HepG2 (cell line): Measurements from ENCODE around the gene AKR1C2. TPM values are rescaled to one million over a fixed set of nuclear protein-coding genes. Genes with fewer than 3 reads are reported as not detected.

Source experiments
- ATF7-NPFF ChIP-seq: sonication (generic); formaldehyde crosslinking; IDR thresholded peaks from 2 replicates; pipeline ENCODE4 v1.8.1; 2023; ENCODE audit warnings: mild to moderate bottlenecking, low read depth, missing genetic modification reagents, moderate library complexity
- ATRX ChIP-seq: sonication (generic); formaldehyde crosslinking; IDR thresholded peaks from 2 replicates; pipeline ENCODE4 v1.4.0; 2020; ENCODE audit warnings: missing genetic modification reagents, borderline replicate concordance
- FOXM1 ChIP-seq: sonication (generic); formaldehyde crosslinking; IDR thresholded peaks from 2 replicates; pipeline ENCODE4 v1.5.0; 2020; ENCODE audit warnings: missing genetic modification reagents
- HOXA5 ChIP-seq: sonication (generic); formaldehyde crosslinking; IDR thresholded peaks from 2 replicates; pipeline ENCODE4 v1.4.0; 2020; ENCODE audit warnings: missing genetic modification reagents
- KMT2A ChIP-seq: sonication (generic); formaldehyde crosslinking; IDR thresholded peaks from 2 replicates; pipeline ENCODE4 v1.4.0; 2020; ENCODE audit warnings: missing genetic modification reagents
- MYNN ChIP-seq: sonication (generic); formaldehyde crosslinking; IDR thresholded peaks from 2 replicates; pipeline ENCODE4 v1.4.0; 2020; ENCODE audit warnings: mild to moderate bottlenecking, low read depth, missing genetic modification reagents
- NFE2L1 ChIP-seq: sonication (generic); formaldehyde crosslinking; IDR thresholded peaks from 2 replicates; pipeline ENCODE4 v1.4.0; 2020; ENCODE audit warnings: missing genetic modification reagents, mild to moderate bottlenecking, borderline replicate concordance
- NFYC ChIP-seq: IDR thresholded peaks from 2 replicates; pipeline ENCODE4 v1.6.1; 2016; ENCODE audit warnings: missing genetic modification reagents, missing compliant biosample characterization
- NR2F1 ChIP-seq, 2 experiments: fragments of 450-650 bp in 1 of 2; formaldehyde crosslinking in 1 of 2; IDR thresholded peaks; 2 replicates each; pipeline versions ENCODE4 v1.5.0 to v1.6.1; 2016 to 2020; ENCODE audit warnings: mild to moderate bottlenecking in 1 of 2, missing compliant biosample characterization in 1 of 2, missing genetic modification reagents in 1 of 2, moderate library complexity in 1 of 2
- PCBP1 ChIP-seq: fragments of 200-400 bp; formaldehyde crosslinking; IDR thresholded peaks from 2 replicates; pipeline ENCODE4 v1.6.1; 2017; ENCODE audit warnings: mild to moderate bottlenecking, low read depth, low read length, borderline replicate concordance
- REL ChIP-seq: sonication (generic); formaldehyde crosslinking; conservative IDR thresholded peaks from 2 replicates; pipeline ENCODE4 v1.8.0; 2022; ENCODE audit warnings: mild to moderate bottlenecking, missing genetic modification reagents, moderate library complexity
- RXRB ChIP-seq: IDR thresholded peaks from 2 replicates; pipeline ENCODE4 v1.6.1; 2016; ENCODE audit warnings: borderline replicate concordance, missing genetic modification reagents, missing compliant biosample characterization
- TEAD2 ChIP-seq: sonication (generic); formaldehyde crosslinking; IDR thresholded peaks from 2 replicates; pipeline ENCODE4 v1.9.0; 2021; ENCODE audit warnings: missing genetic modification reagents
- THYN1 ChIP-seq: sonication (generic); formaldehyde crosslinking; IDR thresholded peaks from 2 replicates; pipeline ENCODE4 v1.8.1; 2023; ENCODE audit warnings: low read depth, mild to moderate bottlenecking, moderate library complexity, missing genetic modification reagents, borderline replicate concordance
- ZMYM4 ChIP-seq: sonication (generic); formaldehyde crosslinking; IDR thresholded peaks from 2 replicates; pipeline ENCODE4 v1.8.1; 2023; ENCODE audit warnings: mild to moderate bottlenecking, missing genetic modification reagents
- ZNF205 ChIP-seq: IDR thresholded peaks from 2 replicates; pipeline ENCODE4 v1.6.1; 2018; ENCODE audit warnings: missing biosample characterization, missing genetic modification reagents
- ZNF557 ChIP-seq: sonication (generic); formaldehyde crosslinking; IDR thresholded peaks from 2 replicates; pipeline ENCODE4 v1.4.0; 2020; ENCODE audit warnings: missing genetic modification reagents
- ZNF776 ChIP-seq: sonication (generic); formaldehyde crosslinking; IDR thresholded peaks from 2 replicates; pipeline ENCODE4 v1.4.0; 2020; ENCODE audit warnings: mild to moderate bottlenecking, missing genetic modification reagents
- polyA plus RNA-seq, 8 experiments: library from polyadenylated mRNA; depleted of rRNA in 3 of 8; stranded (reverse) in 7 of 8; unstranded in 1 of 8; fragments of >200 nt; fragmentation: Illumina TruSeq in 4 of 8; extraction: Trizol in 4 of 8; gene quantifications; 2 replicates each; pipeline versions ENCODE4 v1.2.1 to v1.2.3, GENCODE V29; 2011 to 2016; ENCODE audit warnings: low read depth in 4 of 8, missing spikeins in 1 of 8, mixed read lengths in 1 of 8; ENCODE audit not compliant: insufficient read depth in 1 of 8
- total RNA-seq, 5 experiments: library from RNA; depleted of rRNA; stranded (reverse); fragments of >200 nt; fragmentation: Illumina TruSeq; extraction: Trizol; gene quantifications; 2 replicates each; pipeline ENCODE4 v1.2.3, GENCODE V29; 2016; ENCODE audit warnings: low read depth in 1 of 5
- TF ChIP-seq, protein P1 (sequence below): sonication (generic); formaldehyde crosslinking; IDR thresholded peaks from 2 replicates; pipeline ENCODE4 v1.4.0; 2020; ENCODE audit warnings: mild to moderate bottlenecking, missing genetic modification reagents
- TF ChIP-seq, protein P2 (sequence below): sonication (generic); formaldehyde crosslinking; IDR thresholded peaks from 2 replicates; pipeline ENCODE4 v1.5.1; 2020; ENCODE audit warnings: mild to moderate bottlenecking, missing genetic modification reagents
- TF ChIP-seq, protein P3 (sequence below): sonication (generic); formaldehyde crosslinking; IDR thresholded peaks from 2 replicates; pipeline ENCODE4 v1.5.0; 2020; ENCODE audit warnings: mild to moderate bottlenecking, missing genetic modification reagents, borderline replicate concordance
- TF ChIP-seq, protein P4 (sequence below): sonication (generic); formaldehyde crosslinking; IDR thresholded peaks from 2 replicates; pipeline ENCODE4 v1.5.1; 2020; ENCODE audit warnings: mild to moderate bottlenecking, missing genetic modification reagents, borderline replicate concordance

Gene AKR1C2
- total and polyA plus RNA-seq, 2 of the 13 experiments (the other 11 are each of a cell fraction or from before 2014, with no cell fraction given) = 140 to 900 TPM

DNA sequence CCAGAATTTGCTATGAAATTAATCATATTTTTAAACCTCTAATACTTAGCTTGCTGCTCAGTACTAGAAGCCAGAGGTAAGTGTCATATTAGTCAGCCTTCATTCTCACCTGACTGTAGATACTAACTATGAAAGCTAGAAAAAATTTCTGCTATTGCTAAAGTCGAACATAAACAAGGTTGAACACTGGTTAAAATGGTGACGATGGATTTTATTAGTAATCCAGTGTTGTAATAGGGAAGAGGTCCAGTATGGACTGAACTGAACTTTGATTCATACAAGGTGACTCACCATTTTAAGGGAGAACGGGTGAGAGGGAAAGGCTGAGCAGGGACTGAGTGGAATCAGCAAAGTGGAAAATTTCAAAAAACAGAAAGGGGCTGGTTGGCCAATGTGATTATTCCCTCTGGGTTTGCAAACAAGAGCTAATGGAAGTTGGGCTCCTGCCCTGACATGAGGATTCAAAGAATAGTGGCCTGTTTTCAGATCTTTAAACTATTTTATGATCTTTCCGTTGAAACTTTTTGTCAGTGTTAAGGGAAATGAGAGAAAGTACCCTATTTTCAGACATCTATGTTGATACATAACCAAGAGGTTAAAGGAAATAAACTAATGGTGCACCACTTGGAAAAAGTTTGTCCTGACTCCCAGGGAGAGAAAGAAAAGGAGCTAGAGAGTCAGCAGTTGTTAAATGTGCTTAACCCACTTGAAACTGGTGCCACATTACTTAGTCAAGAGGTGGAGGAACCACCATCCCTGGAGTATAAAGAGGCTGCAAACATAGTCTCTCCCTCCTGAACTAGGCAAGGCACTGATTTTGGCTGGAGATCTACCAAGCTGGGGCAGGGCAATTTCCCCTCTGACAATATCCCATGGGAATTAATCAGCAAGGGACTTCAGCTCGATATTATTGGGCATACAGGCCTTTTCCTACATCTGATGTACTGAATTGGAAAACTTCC lies 55.7 kb downstream of the AKR1C2 start (continued):
- TF ChIP-seq MYNN (CRISPR knock-in tag) (no peak), HOXA5 (CRISPR knock-in tag) (peak; percentile 33; the same call in 1 of the 2 replicates), RXRB (CRISPR knock-in tag) (peak; percentile 87), REL (no peak), ZNF557 (CRISPR knock-in tag) (no peak), NFYC (CRISPR knock-in tag) (0 out of 2 replicates have a peak, but pooled peaks have one; percentile 28), ZMYM4 (CRISPR knock-in tag) (peak; percentile 44), ATF7-NPFF (CRISPR knock-in tag) (no peak), NR2F1 (CRISPR knock-in tag; IDR thresholded peaks at IDR 0.05) (no peak; a peak in 1 of 4 replicates), ZNF776 (CRISPR knock-in tag) (no peak), THYN1 (CRISPR knock-in tag) (no peak), FOXM1 (CRISPR knock-in tag) (no peak), PCBP1 (no peak), TEAD2 (no peak), ZNF205 (CRISPR knock-in tag) (no peak; the same call in 1 of the 2 replicates), ATRX (CRISPR knock-in tag) (no peak), NFE2L1 (CRISPR knock-in tag) (no peak), KMT2A (CRISPR knock-in tag) (no peak; the same call in 1 of the 2 replicates)
- TF ChIP-seq, protein P1, sequence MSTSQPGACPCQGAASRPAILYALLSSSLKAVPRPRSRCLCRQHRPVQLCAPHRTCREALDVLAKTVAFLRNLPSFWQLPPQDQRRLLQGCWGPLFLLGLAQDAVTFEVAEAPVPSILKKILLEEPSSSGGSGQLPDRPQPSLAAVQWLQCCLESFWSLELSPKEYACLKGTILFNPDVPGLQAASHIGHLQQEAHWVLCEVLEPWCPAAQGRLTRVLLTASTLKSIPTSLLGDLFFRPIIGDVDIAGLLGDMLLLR (CRISPR knock-in tag) = no peak
- TF ChIP-seq, protein P2, sequence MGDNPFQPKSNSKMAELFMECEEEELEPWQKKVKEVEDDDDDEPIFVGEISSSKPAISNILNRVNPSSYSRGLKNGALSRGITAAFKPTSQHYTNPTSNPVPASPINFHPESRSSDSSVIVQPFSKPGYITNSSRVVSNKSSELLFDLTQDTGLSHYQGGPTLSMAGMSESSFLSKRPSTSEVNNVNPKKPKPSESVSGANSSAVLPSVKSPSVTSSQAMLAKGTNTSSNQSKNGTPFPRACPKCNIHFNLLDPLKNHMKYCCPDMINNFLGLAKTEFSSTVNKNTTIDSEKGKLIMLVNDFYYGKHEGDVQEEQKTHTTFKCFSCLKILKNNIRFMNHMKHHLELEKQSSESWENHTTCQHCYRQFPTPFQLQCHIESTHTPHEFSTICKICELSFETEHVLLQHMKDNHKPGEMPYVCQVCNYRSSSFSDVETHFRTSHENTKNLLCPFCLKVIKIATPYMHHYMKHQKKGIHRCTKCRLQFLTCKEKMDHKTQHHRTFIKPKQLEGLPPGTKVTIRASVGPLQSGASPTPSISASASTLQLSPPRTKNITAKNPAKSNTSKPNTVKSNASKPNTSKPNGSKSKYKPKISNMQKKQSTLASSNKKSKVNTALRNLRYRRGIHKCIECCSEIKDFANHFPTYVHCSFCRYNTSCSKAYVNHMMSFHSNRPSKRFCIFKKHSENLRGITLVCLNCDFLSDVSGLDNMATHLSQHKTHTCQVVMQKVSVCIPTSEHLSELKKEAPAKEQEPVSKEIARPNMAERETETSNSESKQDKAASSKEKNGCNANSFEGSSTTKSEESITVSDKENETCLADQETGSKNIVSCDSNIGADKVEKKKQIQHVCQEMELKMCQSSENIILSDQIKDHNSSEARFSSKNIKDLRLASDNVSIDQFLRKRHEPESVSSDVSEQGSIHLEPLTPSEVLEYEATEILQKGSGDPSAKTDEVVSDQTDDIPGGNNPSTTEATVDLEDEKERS (CRISPR knock-in tag) = no peak
- TF ChIP-seq, protein P3, sequence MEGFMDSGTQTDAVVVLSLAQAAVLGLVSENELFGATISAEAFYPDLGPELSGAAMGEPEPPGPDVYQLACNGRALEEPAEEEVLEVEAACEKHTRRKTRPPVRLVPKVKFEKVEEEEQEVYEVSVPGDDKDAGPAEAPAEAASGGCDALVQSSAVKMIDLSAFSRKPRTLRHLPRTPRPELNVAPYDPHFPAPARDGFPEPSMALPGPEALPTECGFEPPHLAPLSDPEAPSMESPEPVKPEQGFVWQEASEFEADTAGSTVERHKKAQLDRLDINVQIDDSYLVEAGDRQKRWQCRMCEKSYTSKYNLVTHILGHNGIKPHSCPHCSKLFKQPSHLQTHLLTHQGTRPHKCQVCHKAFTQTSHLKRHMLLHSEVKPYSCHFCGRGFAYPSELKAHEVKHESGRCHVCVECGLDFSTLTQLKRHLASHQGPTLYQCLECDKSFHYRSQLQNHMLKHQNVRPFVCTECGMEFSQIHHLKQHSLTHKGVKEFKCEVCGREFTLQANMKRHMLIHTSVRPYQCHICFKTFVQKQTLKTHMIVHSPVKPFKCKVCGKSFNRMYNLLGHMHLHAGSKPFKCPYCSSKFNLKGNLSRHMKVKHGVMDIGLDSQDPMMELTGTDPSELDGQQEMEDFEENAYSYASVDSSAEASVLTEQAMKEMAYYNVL (CRISPR knock-in tag) = peak; percentile 74; the same call in 1 of the 2 replicates
- TF ChIP-seq, protein P4, sequence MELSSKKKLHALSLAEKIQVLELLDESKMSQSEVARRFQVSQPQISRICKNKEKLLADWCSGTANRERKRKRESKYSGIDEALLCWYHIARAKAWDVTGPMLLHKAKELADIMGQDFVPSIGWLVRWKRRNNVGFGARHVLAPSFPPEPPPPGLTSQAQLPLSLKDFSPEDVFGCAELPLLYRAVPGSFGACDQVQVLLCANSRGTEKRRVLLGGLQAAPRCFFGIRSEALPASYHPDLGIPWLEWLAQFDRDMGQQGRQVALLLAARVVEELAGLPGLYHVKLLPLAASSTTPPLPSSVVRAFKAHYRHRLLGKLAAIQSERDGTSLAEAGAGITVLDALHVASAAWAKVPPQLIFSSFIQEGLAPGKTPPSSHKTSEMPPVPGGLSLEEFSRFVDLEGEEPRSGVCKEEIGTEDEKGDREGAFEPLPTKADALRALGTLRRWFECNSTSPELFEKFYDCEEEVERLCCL (CRISPR knock-in tag) = no peak
